WTC11 (cell line): ENCODE measurements around the gene ZNF212. TPM values are rescaled to one million over a fixed set of nuclear protein-coding genes. Genes with fewer than 3 reads are reported as not detected.

Experiments used
- ATAC-seq: fragments of 200-7000 bp; cut with Tn5 transposase; 2 replicates; pipeline ENCODE4 v1.10.0; 2021; ENCODE audit warnings: mild to moderate bottlenecking, moderate library complexity
- CTCF ChIA-PET: fragments of 300-600 bp; sonication (Branson Sonifier 250); formaldehyde crosslinking; loops from one replicate; lab custom pipeline; 2021; ENCODE audit warnings: antibody characterized with exemption; lab: Charles Lee
- POLR2A ChIA-PET: fragments of 350-600 bp; sonication (Branson Sonifier 250); formaldehyde crosslinking; loops from one replicate; lab custom pipeline; 2021; ENCODE audit warnings: antibody characterized with exemption; lab: Charles Lee
- DNase-seq: peaks from one replicate; pipeline ENCODE4 v3.0.0; 2021; ENCODE audit warnings: low spot score
- H3K27ac Mint-ChIP-seq: 2 replicates; pipeline ENCODE4 v1.8.0; 2021; ENCODE audit warnings: mixed read lengths
- H3K27me3 Mint-ChIP-seq: 2 replicates; pipeline ENCODE4 v1.8.0; 2021; ENCODE audit warnings: low read depth, mild to moderate bottlenecking, moderate library complexity, mixed read lengths
- H3K36me3 Mint-ChIP-seq: 2 replicates; pipeline ENCODE4 v1.8.0; 2021; ENCODE audit warnings: mixed read lengths
- H3K4me1 Mint-ChIP-seq: 2 replicates; pipeline ENCODE4 v1.8.0; 2022; ENCODE audit warnings: mixed read lengths
- H3K4me3 Mint-ChIP-seq: 2 replicates; pipeline ENCODE4 v1.8.0; 2021; ENCODE audit warnings: mild to moderate bottlenecking, moderate library complexity, mixed read lengths
- H3K9me3 Mint-ChIP-seq: 2 replicates; pipeline ENCODE4 v1.8.0; 2021; ENCODE audit warnings: mixed read lengths
- ARID4B ChIP-seq: sonication (generic); formaldehyde crosslinking; IDR thresholded peaks from 2 replicates; pipeline ENCODE4 v1.8.0; 2023; ENCODE audit warnings: missing genetic modification reagents, mild to moderate bottlenecking, borderline replicate concordance
- ATF3 ChIP-seq: sonication (generic); formaldehyde crosslinking; conservative IDR thresholded peaks from 2 replicates; pipeline ENCODE4 v1.8.1; 2022; ENCODE audit warnings: mild to moderate bottlenecking, missing genetic modification reagents
- CREM ChIP-seq: sonication (generic); formaldehyde crosslinking; IDR thresholded peaks from 2 replicates; pipeline ENCODE4 v1.8.1; 2022; ENCODE audit warnings: mild to moderate bottlenecking, missing genetic modification reagents, moderate library complexity
- E2F4 ChIP-seq: sonication (generic); formaldehyde crosslinking; IDR thresholded peaks from 2 replicates; pipeline ENCODE4 v1.8.1; 2022; ENCODE audit warnings: low read depth, mild to moderate bottlenecking, moderate library complexity, missing genetic modification reagents, borderline replicate concordance
- FOXK1 ChIP-seq: sonication (generic); formaldehyde crosslinking; IDR thresholded peaks from 2 replicates; pipeline ENCODE4 v1.8.0; 2022; ENCODE audit warnings: mild to moderate bottlenecking, moderate library complexity, missing genetic modification reagents
- TEAD1 ChIP-seq: sonication (generic); formaldehyde crosslinking; IDR thresholded peaks from 2 replicates; pipeline ENCODE4 v1.8.0; 2022; ENCODE audit warnings: mild to moderate bottlenecking, missing genetic modification reagents
- ZNF138 ChIP-seq: sonication (generic); formaldehyde crosslinking; conservative IDR thresholded peaks from 2 replicates; pipeline ENCODE4 v1.8.1; 2022; ENCODE audit warnings: mild to moderate bottlenecking, moderate library complexity, missing genetic modification reagents
- ZNF317 ChIP-seq: sonication (generic); formaldehyde crosslinking; IDR thresholded peaks from 2 replicates; pipeline ENCODE4 v1.8.1; 2023; ENCODE audit warnings: low read depth, mild to moderate bottlenecking, moderate library complexity, missing genetic modification reagents, borderline replicate concordance
- ZNF532 ChIP-seq: fragments of 250-450 bp; sonication (Bioruptor Pico); IDR thresholded peaks from 2 replicates; pipeline ENCODE4 v1.9.0; 2021; ENCODE audit warnings: mild to moderate bottlenecking, borderline replicate concordance
- ZNF671 ChIP-seq: fragments of 250-450 bp; sonication (Bioruptor Pico); IDR thresholded peaks from 2 replicates; pipeline ENCODE4 v1.8.0; 2021; ENCODE audit warnings: mild to moderate bottlenecking
- total RNA-seq: library from RNA; stranded (reverse); gene quantifications from 3 replicates; pipeline ENCODE4 v1.2.3, GENCODE V29; 2021

Gene ZNF212
- total RNA-seq, 1 experiment from 2014 or later, result 23.0 TPM

- TF ChIP-seq ZNF532 (CRISPR knock-in tag), result 0 out of 2 replicates have a peak, but pooled peaks have one; percentile 29
- peak; percentile 90; the same call in 1 of the 2 replicates for TF ChIP-seq ARID4B (CRISPR knock-in tag)
- TF ChIP-seq TEAD1 (CRISPR knock-in tag), result peak; percentile 97
- peak; percentile 82 for TF ChIP-seq FOXK1
These were observed 45.6 kb downstream of the ZNF212 start (continued) for GRCh38 chr7:149284850-149285585.

GRCh38 chr7:149285603-149286002 lies 46.2 kb downstream of the ZNF212 start:
- no peaks in the 10 kb centered on the region for H3K9me3 Mint-ChIP-seq
- H3K27me3 Mint-ChIP-seq, result peaks cover 27% of the 10 kb centered on the region
- H3K4me3 Mint-ChIP-seq, result peak overlapping the region; percentile 98
- DNase-seq, result peak; percentile 39
- peaks cover 17% of the 10 kb centered on the region for H3K4me1 Mint-ChIP-seq
- H3K36me3 Mint-ChIP-seq, result peaks cover 5% of the 10 kb centered on the region; the same call in 1 of the 2 replicates
- H3K27ac Mint-ChIP-seq, result peak overlapping the region; percentile 94
- ChIA-PET POLR2A (interaction anchor here (1.0 to 2.0 kb wide), 7 partner anchors 10 to 113 kb away, joined by 3 to 7 read pairs (median 3); partner anchors contain the start of gene ZNF783), CTCF (interaction anchor here (0.6 to 3.5 kb wide), 26 partner anchors 7 to 418 kb away, joined by 3 to 44 read pairs (median 4); partner anchors contain the start of genes ZNF212, ZNF282, ZNF398 and ZNF777)
- peak; percentile 35 for ATAC-seq
- TF ChIP-seq E2F4 (no peak), ATF3 (CRISPR knock-in tag) (no peak), ZNF671 (CRISPR knock-in tag) (no peak), ZNF317 (CRISPR knock-in tag) (no peak), CREM (CRISPR knock-in tag) (peak; percentile 6; the same call in 1 of the 2 replicates), ZNF138 (CRISPR knock-in tag) (0 out of 2 replicates have a peak, but pooled peaks have one; percentile 18)
